ENCODE data around the gene PGS1.

PGS1 gene

GRCh38 chr17:78346605-78347250 is 31.7 kb upstream of the PGS1 start:
- no peak for DNase-seq (ENCODE audit: low read depth in 2 of 3, low spot score in 1 of 3)

GRCh38 chr17:78347453-78347852 is 31.0 kb upstream of the PGS1 start:
- no peak for DNase-seq (ENCODE audit: low read depth in 2 of 3, low spot score in 1 of 3)

- no peak for DNase-seq (ENCODE audit: low read depth in 2 of 3, low spot score in 1 of 3)
Measured at GRCh38 chr17:78348055-78348770, 30.2 kb upstream of the PGS1 start.

- no peak for DNase-seq (ENCODE audit: low read depth in 2 of 3, low spot score in 1 of 3)
Measured at GRCh38 chr17:78349891-78350642, 28.4 kb upstream of the PGS1 start.

- no peak for DNase-seq (ENCODE audit: low read depth in 2 of 3, low spot score in 1 of 3)
Measured at GRCh38 chr17:78351449-78352006, 26.9 kb upstream of the PGS1 start.

- no peak for DNase-seq (ENCODE audit: low read depth in 2 of 3, low spot score in 1 of 3)
Measured at GRCh38 chr17:78353834-78354233, 24.6 kb upstream of the PGS1 start.

- no peak for DNase-seq (ENCODE audit: low read depth in 2 of 3, low spot score in 1 of 3)
Measured at GRCh38 chr17:78355045-78355641, 23.3 kb upstream of the PGS1 start.

- no peak for DNase-seq (ENCODE audit: low read depth in 2 of 3, low spot score in 1 of 3)
Measured at GRCh38 chr17:78355701-78356100, 22.7 kb upstream of the PGS1 start.

- peak; percentile 83 to 91 (median 85) for DNase-seq (ENCODE audit: low read depth in 2 of 3, low spot score in 1 of 3)
Measured at GRCh38 chr17:78356101-78356713, 22.2 kb upstream of the PGS1 start.

GRCh38 chr17:78357177-78357586 is 21.3 kb upstream of the PGS1 start:
- no peak for DNase-seq (ENCODE audit: low read depth in 2 of 3, low spot score in 1 of 3)

- no peak for DNase-seq (ENCODE audit: low read depth in 2 of 3, low spot score in 1 of 3)
Measured at GRCh38 chr17:78357672-78358537, 20.5 kb upstream of the PGS1 start.

- no peak for DNase-seq (ENCODE audit: low read depth in 2 of 3, low spot score in 1 of 3)
Measured at GRCh38 chr17:78358538-78359320, 19.7 kb upstream of the PGS1 start.

- DNase-seq (ENCODE audit: low read depth in 2 of 3, low spot score in 1 of 3) = no peak
Measured at GRCh38 chr17:78359321-78359996, 19.0 kb upstream of the PGS1 start.

GRCh38 chr17:78359997-78360370 is 18.5 kb upstream of the PGS1 start, which contains the start of gene SOCS3:
SOCS3 (minus strand) TSS chr17:78360077; CDS start chr17:78359095, 982 bp downstream.
- DNase-seq (ENCODE audit: low read depth in 2 of 3, low spot score in 1 of 3) = peak; percentile 94 to 97 (median 96)

GRCh38 chr17:78360371-78361224 is 17.9 kb upstream of the PGS1 start:
- DNase-seq (ENCODE audit: low read depth in 2 of 3, low spot score in 1 of 3) = peak; percentile 91 to 95 (median 94)

- DNase-seq (ENCODE audit: low read depth in 2 of 3, low spot score in 1 of 3) = no peak
Measured at GRCh38 chr17:78361225-78361701, 17.2 kb upstream of the PGS1 start.

GRCh38 chr17:78362232-78362631 is 16.2 kb upstream of the PGS1 start:
- DNase-seq (ENCODE audit: low read depth in 2 of 3, low spot score in 1 of 3) = no peak
